H9 (cell line): ENCODE results near the gene ERC1. TPM values are rescaled to one million over a fixed set of nuclear protein-coding genes. Genes with fewer than 3 reads are reported as not detected.

Source experiments
- DNase-seq: peaks from one replicate; pipeline ENCODE4 v3.0.0-alpha.2; 2017
- H2AFZ ChIP-seq: one replicate; pipeline ENCODE4 v1.6.1; 2013; ENCODE audit warnings: mild to moderate bottlenecking, low read length, control low read depth, moderate library complexity
- H2AK5ac ChIP-seq: 2 replicates; pipeline ENCODE4 v1.6.1; 2013; ENCODE audit warnings: low read length, control low read depth, mixed read lengths; ENCODE audit not compliant: insufficient read length
- H2BK120ac ChIP-seq: one replicate; pipeline ENCODE4 v1.6.1; 2013; ENCODE audit warnings: low read depth, mild to moderate bottlenecking, low read length, control low read depth, inconsistent platforms; ENCODE audit not compliant: poor library complexity, severe bottlenecking
- H2BK12ac ChIP-seq: 2 replicates; pipeline ENCODE4 v1.6.1; 2013; ENCODE audit warnings: low read length, control low read depth, mixed read lengths, low read depth; ENCODE audit not compliant: insufficient read length
- H2BK15ac ChIP-seq: 2 replicates; pipeline ENCODE4 v1.6.1; 2013; ENCODE audit warnings: low read depth, low read length, control low read depth
- H2BK20ac ChIP-seq: one replicate; pipeline ENCODE4 v1.6.1; 2013; ENCODE audit warnings: low read depth, mild to moderate bottlenecking, low read length, control low read depth, inconsistent platforms; ENCODE audit not compliant: poor library complexity, severe bottlenecking
- H2BK5ac ChIP-seq: 2 replicates; pipeline ENCODE4 v1.6.1; 2013; ENCODE audit warnings: low read length, control low read depth, mixed read lengths; ENCODE audit not compliant: insufficient read length
- H3K14ac ChIP-seq: 2 replicates; pipeline ENCODE4 v1.6.1; 2013; ENCODE audit warnings: low read length, control low read depth; ENCODE audit not compliant: insufficient read depth
- H3K18ac ChIP-seq: 2 replicates; pipeline ENCODE4 v1.6.1; 2013; ENCODE audit warnings: low read depth, mild to moderate bottlenecking, mixed read lengths, low read length, control low read depth; ENCODE audit not compliant: insufficient read length
- H3K23ac ChIP-seq: 2 replicates; pipeline ENCODE4 v1.6.1; 2013; ENCODE audit warnings: low read length, control low read depth, mixed read lengths, low read depth; ENCODE audit not compliant: insufficient read length
- H3K23me2 ChIP-seq: 2 replicates; pipeline ENCODE4 v1.6.1; 2013; ENCODE audit warnings: low read depth, mild to moderate bottlenecking, mixed read lengths, low read length, control low read depth; ENCODE audit not compliant: insufficient read length, poor library complexity, severe bottlenecking
- H3K27ac ChIP-seq: 2 replicates; pipeline ENCODE4 v1.5.1; 2013; ENCODE audit warnings: low read length, control low read depth, mixed read lengths, low read depth; ENCODE audit not compliant: insufficient read length
- H3K27me3 ChIP-seq: 2 replicates; pipeline ENCODE4 v1.6.1; 2013; ENCODE audit warnings: low read length, control low read depth, inconsistent platforms; ENCODE audit not compliant: insufficient read depth
- H3K4ac ChIP-seq: 2 replicates; pipeline ENCODE4 v1.6.1; 2013; ENCODE audit warnings: low read depth, mild to moderate bottlenecking, control low read depth, inconsistent platforms, low read length, moderate library complexity
- H3K4me1 ChIP-seq: 2 replicates; pipeline ENCODE4 v1.6.1; 2013; ENCODE audit warnings: low read length, control low read depth, inconsistent platforms; ENCODE audit not compliant: insufficient read depth
- H3K4me2 ChIP-seq: 2 replicates; pipeline ENCODE4 v1.6.1; 2013; ENCODE audit warnings: low read length, control low read depth, mixed read lengths; ENCODE audit not compliant: insufficient read length, insufficient read depth
- H3K56ac ChIP-seq: 2 replicates; pipeline ENCODE4 v1.6.1; 2013; ENCODE audit warnings: low read depth, mild to moderate bottlenecking, mixed read lengths, low read length, control low read depth; ENCODE audit not compliant: insufficient read length
- H3K79me1 ChIP-seq: 2 replicates; pipeline ENCODE4 v1.6.1; 2013; ENCODE audit warnings: low read depth, mild to moderate bottlenecking, moderate library complexity, low read length, control low read depth, inconsistent platforms; ENCODE audit not compliant: insufficient read depth, poor library complexity, severe bottlenecking
- H3K79me2 ChIP-seq: 2 replicates; pipeline ENCODE4 v1.6.1; 2013; ENCODE audit warnings: low read length, control low read depth, inconsistent platforms; ENCODE audit not compliant: insufficient read depth
- H3K9ac ChIP-seq: 2 replicates; pipeline ENCODE4 v1.6.1; 2013; ENCODE audit warnings: low read length, control low read depth, mixed read lengths; ENCODE audit not compliant: insufficient read length; ENCODE audit errors: extremely low read depth
- H3K9me3 ChIP-seq: one replicate; pipeline ENCODE4 v1.6.1; 2013; ENCODE audit warnings: low read depth, low read length, inconsistent platforms; ENCODE audit not compliant: control insufficient read depth
- H3T11ph ChIP-seq: one replicate; pipeline ENCODE4 v1.6.1; 2013; ENCODE audit warnings: mild to moderate bottlenecking, low read length, control low read depth, inconsistent platforms
- H4K20me1 ChIP-seq: one replicate; pipeline ENCODE4 v1.6.1; 2013; ENCODE audit not compliant: control insufficient read depth, insufficient read length, insufficient read depth
- H4K5ac ChIP-seq: 2 replicates; pipeline ENCODE4 v1.6.1; 2013; ENCODE audit warnings: low read depth, mild to moderate bottlenecking, mixed read lengths, low read length, control low read depth; ENCODE audit not compliant: insufficient read length
- H4K8ac ChIP-seq: replicated peaks from 2 replicates; pipeline ENCODE4 v1.6.1; 2013; ENCODE audit warnings: low read length, control low read depth, mixed read lengths, low read depth; ENCODE audit not compliant: insufficient read length
- H4K91ac ChIP-seq: 2 replicates; pipeline ENCODE4 v1.6.1; 2013; ENCODE audit warnings: low read depth, mild to moderate bottlenecking, moderate library complexity, mixed read lengths, low read length, control low read depth; ENCODE audit not compliant: insufficient read length
- H3K27ac Mint-ChIP-seq, 3 experiments: 2 replicates in 2 of 3; 3 replicates in 1 of 3; pipeline ENCODE4 v1.8.0; 2020 to 2021; ENCODE audit warnings: mixed read lengths in 3 of 3, mild to moderate bottlenecking in 1 of 3, moderate library complexity in 1 of 3
- H3K27me3 Mint-ChIP-seq: 2 replicates; pipeline ENCODE4 v1.8.0; 2021; ENCODE audit warnings: low read depth, mild to moderate bottlenecking, moderate library complexity, mixed read lengths
- H3K36me3 Mint-ChIP-seq, 3 experiments: 2 replicates in 2 of 3; 3 replicates in 1 of 3; pipeline ENCODE4 v1.8.0; 2020 to 2021; ENCODE audit warnings: low read depth in 3 of 3, mixed read lengths in 3 of 3; ENCODE audit not compliant: insufficient read depth in 1 of 3
- H3K4me1 Mint-ChIP-seq, 2 experiments: 2 replicates each; pipeline ENCODE4 v1.8.0; 2020; ENCODE audit warnings: mixed read lengths in 2 of 2
- H3K4me3 Mint-ChIP-seq, 2 experiments: 2 replicates in 1 of 2; 3 replicates in 1 of 2; pipeline ENCODE4 v1.8.0; 2020 to 2021; ENCODE audit warnings: mild to moderate bottlenecking in 2 of 2, mixed read lengths in 2 of 2, moderate library complexity in 1 of 2
- H3K9me3 Mint-ChIP-seq, 2 experiments: 2 replicates in 1 of 2; 3 replicates in 1 of 2; pipeline ENCODE4 v1.8.0; 2020; ENCODE audit warnings: mild to moderate bottlenecking in 2 of 2, mixed read lengths in 2 of 2, moderate library complexity in 1 of 2
- WGBS: extraction: QIAGEN DNeasy Blood & Tissue Kit; methylation state at CpG from one replicate; pipeline ENCODE4 v1.1.7; 2013; ENCODE audit warnings: missing lambda C conversion rate, low lambda C conversion rate, mixed read lengths; ENCODE audit not compliant: insufficient read length; ENCODE audit errors: extremely low coverage; 5-methylcytosine and 5-hydroxymethylcytosine counted together
- total RNA-seq: library from RNA; stranded (reverse); gene quantifications from 2 replicates; pipeline ENCODE4 v1.2.1, GENCODE V29; 2021
- TF ChIP-seq, protein P1 (sequence below): fragments of 200-600 bp; sonication (generic); conservative IDR thresholded peaks from 3 replicates; pipeline ENCODE4 v1.8.0; 2021; ENCODE audit warnings: antibody characterized with exemption, mild to moderate bottlenecking

The ERC1 gene
- total RNA-seq, 1 experiment from 2014 or later = 51.2 TPM

DNA sequence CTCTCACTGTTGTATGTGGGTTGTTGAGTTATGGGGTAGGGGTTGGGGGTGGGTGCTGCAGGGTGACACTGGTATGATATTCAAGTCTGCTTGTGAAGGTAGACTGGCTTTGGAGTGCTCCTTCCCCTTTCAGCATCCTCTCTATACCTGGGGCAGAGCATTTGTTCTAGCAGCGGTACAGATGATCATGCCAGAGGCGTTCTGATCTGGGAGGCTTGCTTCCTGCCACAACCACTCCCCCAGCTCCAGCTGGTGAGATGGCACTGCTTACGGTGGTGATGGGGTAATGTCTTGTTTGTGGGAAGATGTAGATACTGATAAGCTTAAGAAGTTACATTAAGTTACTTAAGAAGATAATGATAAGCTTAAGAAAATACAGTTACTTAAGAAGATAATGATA is 131.8 kb downstream of the ERC1 start:
- H3K23ac ChIP-seq = no peak overlapping the region

More for the DNA sequence above, 131.8 kb downstream of the ERC1 start:
- WGBS = no CpG with 5 or more reads among the region's 3 CpGs
- Histone ChIP-seq H4K5ac (no peak overlapping the region), H2BK12ac (no peak overlapping the region), H2AK5ac (no peak overlapping the region), H2BK20ac (no peak overlapping the region), H4K20me1 (no peaks in the 10 kb centered on the region), H3K18ac (no peak overlapping the region), H3K27me3 (peaks cover 2% of the 10 kb centered on the region; the same call in 1 of the 2 replicates), H3K79me1 (no peaks in the 10 kb centered on the region), H3K9me3 (no peaks in the 10 kb centered on the region), H2BK15ac (no peak overlapping the region), H3K27ac (no peak overlapping the region), H4K91ac (no peak overlapping the region), H3T11ph (no peak overlapping the region), H3K79me2 (no peaks in the 10 kb centered on the region), H2BK5ac (no peak overlapping the region), H4K8ac (no peak overlapping the region), H3K4me1 (no peaks in the 10 kb centered on the region), H2AFZ (no peak overlapping the region), H3K14ac (no peak overlapping the region), H2BK120ac (no peak overlapping the region), H3K23me2 (no peaks in the 10 kb centered on the region), H3K9ac (no peak overlapping the region), H3K4ac (no peak overlapping the region), H3K4me2 (no peak overlapping the region), H3K56ac (no peak overlapping the region)
- DNase-seq = no peak
- TF ChIP-seq, protein P1, sequence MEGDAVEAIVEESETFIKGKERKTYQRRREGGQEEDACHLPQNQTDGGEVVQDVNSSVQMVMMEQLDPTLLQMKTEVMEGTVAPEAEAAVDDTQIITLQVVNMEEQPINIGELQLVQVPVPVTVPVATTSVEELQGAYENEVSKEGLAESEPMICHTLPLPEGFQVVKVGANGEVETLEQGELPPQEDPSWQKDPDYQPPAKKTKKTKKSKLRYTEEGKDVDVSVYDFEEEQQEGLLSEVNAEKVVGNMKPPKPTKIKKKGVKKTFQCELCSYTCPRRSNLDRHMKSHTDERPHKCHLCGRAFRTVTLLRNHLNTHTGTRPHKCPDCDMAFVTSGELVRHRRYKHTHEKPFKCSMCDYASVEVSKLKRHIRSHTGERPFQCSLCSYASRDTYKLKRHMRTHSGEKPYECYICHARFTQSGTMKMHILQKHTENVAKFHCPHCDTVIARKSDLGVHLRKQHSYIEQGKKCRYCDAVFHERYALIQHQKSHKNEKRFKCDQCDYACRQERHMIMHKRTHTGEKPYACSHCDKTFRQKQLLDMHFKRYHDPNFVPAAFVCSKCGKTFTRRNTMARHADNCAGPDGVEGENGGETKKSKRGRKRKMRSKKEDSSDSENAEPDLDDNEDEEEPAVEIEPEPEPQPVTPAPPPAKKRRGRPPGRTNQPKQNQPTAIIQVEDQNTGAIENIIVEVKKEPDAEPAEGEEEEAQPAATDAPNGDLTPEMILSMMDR = no peak
- peaks cover 48% of the 10 kb centered on the region for H3K27me3 Mint-ChIP-seq
- no peak overlapping the region for H3K27ac Mint-ChIP-seq
- H3K4me3 Mint-ChIP-seq = no peak overlapping the region
- no peaks in the 10 kb centered on the region for H3K9me3 Mint-ChIP-seq
- peaks cover 0 to 3% (median 0%) of the 10 kb centered on the region in 3 experiments; a peak in 1 of 7 replicates for H3K36me3 Mint-ChIP-seq
- H3K4me1 Mint-ChIP-seq = no peaks in the 10 kb centered on the region
